HEK293T (cell line): ENCODE data around the gene RFX4.

ENCODE experiments used
- CTCF ChIA-PET: fragments of 350-600 bp; formaldehyde crosslinking; extraction: SDS; loops from one replicate; lab custom pipeline; 2021; ENCODE audit warnings: antibody characterized with exemption, inconsistent platforms; lab: Yijun Ruan, JAX
- POLR2A ChIA-PET: fragments of 350-600 bp; formaldehyde crosslinking; extraction: SDS; loops from one replicate; lab custom pipeline; 2020; ENCODE audit warnings: antibody characterized with exemption, inconsistent platforms; lab: Yijun Ruan, JAX
- DNase-seq: peaks from one replicate; pipeline ENCODE4 v3.0.0; 2012; ENCODE audit warnings: mixed read lengths; ENCODE audit errors: extremely low spot score
- ARNT ChIP-seq: fragments of 450-650 bp; IDR thresholded peaks from 2 replicates; pipeline ENCODE4 v1.6.1; 2017; ENCODE audit warnings: mild to moderate bottlenecking
- BHLHE40 ChIP-seq: fragments of 450-650 bp; IDR thresholded peaks from 2 replicates; pipeline ENCODE4 v1.6.1; 2016; ENCODE audit warnings: mild to moderate bottlenecking, moderate library complexity, borderline replicate concordance
- CTBP1 ChIP-seq: fragments of 450-650 bp; IDR thresholded peaks from 2 replicates; pipeline ENCODE4 v1.6.1; 2016; ENCODE audit warnings: borderline replicate concordance
- ELF4 ChIP-seq: fragments of 450-650 bp; IDR thresholded peaks from 2 replicates; pipeline ENCODE4 v1.6.1; 2017; ENCODE audit warnings: antibody characterized with exemption
- FOXA1 ChIP-seq: fragments of 450-650 bp; IDR thresholded peaks from 2 replicates; pipeline ENCODE4 v1.6.1; 2016; ENCODE audit warnings: mild to moderate bottlenecking
- FOXK2 ChIP-seq: fragments of 450-650 bp; IDR thresholded peaks from 2 replicates; pipeline ENCODE4 v1.6.1; 2016; ENCODE audit warnings: mild to moderate bottlenecking
- FOXM1 ChIP-seq: fragments of 450-650 bp; IDR thresholded peaks from 2 replicates; pipeline ENCODE4 v1.6.1; 2017; ENCODE audit warnings: mild to moderate bottlenecking, borderline replicate concordance
- HDGF ChIP-seq: fragments of 450-650 bp; IDR thresholded peaks from 2 replicates; pipeline ENCODE4 v1.6.1; 2017; ENCODE audit warnings: antibody characterized with exemption, borderline replicate concordance
- L3MBTL2 ChIP-seq: fragments of 450-650 bp; conservative IDR thresholded peaks from 2 replicates; pipeline ENCODE4 v1.6.1; 2016; ENCODE audit warnings: mild to moderate bottlenecking
- LEF1 ChIP-seq: fragments of 450-650 bp; IDR thresholded peaks from 2 replicates; pipeline ENCODE4 v1.6.1; 2017; ENCODE audit warnings: mild to moderate bottlenecking, borderline replicate concordance
- NFRKB ChIP-seq: fragments of 450-650 bp; IDR thresholded peaks from 2 replicates; pipeline ENCODE4 v1.6.1; 2016; ENCODE audit warnings: mild to moderate bottlenecking, moderate library complexity
- SP1 ChIP-seq: fragments of 450-650 bp; IDR thresholded peaks from 2 replicates; pipeline ENCODE4 v1.6.1; 2017
- SUZ12 ChIP-seq: fragments of 450-650 bp; IDR thresholded peaks from 2 replicates; pipeline ENCODE4 v1.6.1; 2016; ENCODE audit warnings: mild to moderate bottlenecking
- TARDBP ChIP-seq: fragments of 450-650 bp; IDR thresholded peaks from 2 replicates; pipeline ENCODE4 v1.6.1; 2016
- ZNF384 ChIP-seq: fragments of 450-650 bp; IDR thresholded peaks from 2 replicates; pipeline ENCODE4 v1.6.1; 2016
- TF ChIP-seq, protein P1 (sequence below): fragments of 450-650 bp; IDR thresholded peaks from 2 replicates; pipeline ENCODE4 v1.6.1; 2016

The RFX4 gene

GRCh38 chr12:106625976-106626375 is 43.2 kb downstream of the RFX4 start:
- no peak for TF ChIP-seq ZNF384
- no peak for TF ChIP-seq LEF1
- no peak for TF ChIP-seq SP1
- no peak for TF ChIP-seq FOXK2
- no peak for TF ChIP-seq NFRKB
- TF ChIP-seq ELF4: no peak
- TF ChIP-seq, protein P1, sequence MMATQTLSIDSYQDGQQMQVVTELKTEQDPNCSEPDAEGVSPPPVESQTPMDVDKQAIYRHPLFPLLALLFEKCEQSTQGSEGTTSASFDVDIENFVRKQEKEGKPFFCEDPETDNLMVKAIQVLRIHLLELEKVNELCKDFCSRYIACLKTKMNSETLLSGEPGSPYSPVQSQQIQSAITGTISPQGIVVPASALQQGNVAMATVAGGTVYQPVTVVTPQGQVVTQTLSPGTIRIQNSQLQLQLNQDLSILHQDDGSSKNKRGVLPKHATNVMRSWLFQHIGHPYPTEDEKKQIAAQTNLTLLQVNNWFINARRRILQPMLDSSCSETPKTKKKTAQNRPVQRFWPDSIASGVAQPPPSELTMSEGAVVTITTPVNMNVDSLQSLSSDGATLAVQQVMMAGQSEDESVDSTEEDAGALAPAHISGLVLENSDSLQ: no peak
- TF ChIP-seq SUZ12: no peak
- TF ChIP-seq FOXA1: no peak
- no peak for TF ChIP-seq CTBP1
- TF ChIP-seq FOXM1: no peak
- TF ChIP-seq L3MBTL2: no peak
- no peak for TF ChIP-seq BHLHE40
- no peak for TF ChIP-seq HDGF
- no peak for TF ChIP-seq ARNT
- TF ChIP-seq TARDBP: no peak
- CTCF ChIA-PET: no interaction called here
- POLR2A ChIA-PET: no interaction called here
- no peak for DNase-seq

DNA sequence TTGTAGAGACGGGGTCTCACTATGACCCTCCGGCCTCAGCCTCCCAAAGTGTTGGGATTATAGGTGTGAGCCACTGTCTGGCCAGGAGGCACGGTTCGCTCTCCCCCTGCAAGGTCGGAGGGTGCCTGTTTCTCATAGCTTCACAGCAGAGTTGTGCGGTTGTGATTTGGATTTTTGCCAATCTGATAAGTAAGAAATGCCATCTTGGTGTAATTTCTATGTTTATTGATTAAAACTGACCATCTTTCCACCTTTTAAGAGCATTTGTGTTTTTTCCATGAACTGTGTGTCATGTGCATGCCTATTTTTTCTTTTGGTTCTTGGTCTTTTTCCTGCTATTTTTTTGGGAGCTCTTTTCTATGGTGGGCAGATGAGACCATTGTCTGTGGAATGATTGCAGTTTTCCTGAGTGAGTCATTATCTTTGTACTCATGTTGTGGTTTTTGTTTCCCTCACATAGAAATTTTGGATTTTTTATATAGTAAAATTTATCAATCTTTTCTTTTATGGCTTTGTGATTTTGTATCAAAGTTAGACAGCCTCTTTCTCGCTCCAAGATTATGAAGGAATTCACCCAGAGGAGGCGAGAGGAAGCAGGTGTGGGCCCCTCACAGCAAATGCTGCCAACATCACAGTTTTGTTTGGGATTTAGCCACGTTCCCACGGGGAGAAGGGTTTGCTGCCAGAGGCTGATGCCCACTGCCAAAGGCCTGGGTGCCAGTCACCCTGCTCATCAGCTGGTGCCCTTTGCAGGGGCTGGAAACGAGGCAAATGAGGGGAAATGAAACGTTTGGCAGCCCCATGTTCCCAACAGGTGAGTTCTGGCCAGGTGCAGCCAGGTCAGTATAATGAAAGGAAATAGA is 47.2 kb downstream of the RFX4 start:
- TF ChIP-seq ELF4: no peak
- no peak for TF ChIP-seq TARDBP
- TF ChIP-seq L3MBTL2: no peak
- no peak for TF ChIP-seq SUZ12
- TF ChIP-seq LEF1: no peak
- no peak for TF ChIP-seq SP1
- TF ChIP-seq NFRKB: no peak
- TF ChIP-seq FOXA1: no peak
- no peak for TF ChIP-seq HDGF
- TF ChIP-seq FOXK2: no peak
- no peak for TF ChIP-seq FOXM1
- TF ChIP-seq BHLHE40: no peak
- ChIA-PET POLR2A (no interaction called here), CTCF (interaction anchor here (0.5 kb wide), 1 partner anchor 374 kb away, joined by 3 read pairs; no protein-coding TSS in a partner anchor)
- DNase-seq: no peak

GRCh38 chr12:106631150-106631549 is 48.3 kb downstream of the RFX4 start:
- ChIA-PET CTCF (no interaction called here), POLR2A (no interaction called here)
- DNase-seq: no peak
- TF ChIP-seq L3MBTL2 (no peak), HDGF (no peak), BHLHE40 (no peak), LEF1 (no peak), ARNT (no peak), ZNF384 (no peak), FOXA1 (no peak), SUZ12 (no peak), ELF4 (no peak), FOXM1 (no peak), SP1 (no peak), TARDBP (no peak), FOXK2 (no peak)
- TF ChIP-seq, protein P1: no peak

DNA sequence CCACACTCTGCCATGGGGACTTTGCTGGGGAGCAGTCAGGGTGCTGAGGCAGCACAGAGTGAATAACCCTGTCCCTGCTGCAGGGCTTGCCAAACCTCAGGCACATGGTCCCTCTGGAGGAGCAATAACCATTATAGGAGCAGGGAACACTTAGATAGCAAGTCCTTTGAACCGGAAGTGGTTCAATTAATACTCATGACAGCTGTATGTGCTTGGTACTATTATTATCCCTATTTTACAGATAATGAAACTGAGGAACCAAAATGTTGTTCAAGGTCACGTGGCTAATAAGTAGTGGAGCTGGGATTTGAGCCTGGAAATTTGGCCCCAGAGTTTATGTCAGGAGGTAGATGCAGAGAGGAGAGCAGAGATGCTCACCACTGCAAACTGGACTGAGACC is 49.0 kb downstream of the RFX4 start:
- POLR2A ChIA-PET: no interaction called here
- TF ChIP-seq, protein P1: no peak
- TF ChIP-seq TARDBP (no peak), ELF4 (no peak), CTBP1 (no peak), SUZ12 (no peak), BHLHE40 (no peak), ZNF384 (no peak), FOXA1 (no peak), L3MBTL2 (no peak)
- CTCF ChIA-PET: interaction anchor here (0.6 kb wide), 1 partner anchor 11 kb away, joined by 3 read pairs; no protein-coding TSS in a partner anchor
- DNase-seq: no peak

DNA sequence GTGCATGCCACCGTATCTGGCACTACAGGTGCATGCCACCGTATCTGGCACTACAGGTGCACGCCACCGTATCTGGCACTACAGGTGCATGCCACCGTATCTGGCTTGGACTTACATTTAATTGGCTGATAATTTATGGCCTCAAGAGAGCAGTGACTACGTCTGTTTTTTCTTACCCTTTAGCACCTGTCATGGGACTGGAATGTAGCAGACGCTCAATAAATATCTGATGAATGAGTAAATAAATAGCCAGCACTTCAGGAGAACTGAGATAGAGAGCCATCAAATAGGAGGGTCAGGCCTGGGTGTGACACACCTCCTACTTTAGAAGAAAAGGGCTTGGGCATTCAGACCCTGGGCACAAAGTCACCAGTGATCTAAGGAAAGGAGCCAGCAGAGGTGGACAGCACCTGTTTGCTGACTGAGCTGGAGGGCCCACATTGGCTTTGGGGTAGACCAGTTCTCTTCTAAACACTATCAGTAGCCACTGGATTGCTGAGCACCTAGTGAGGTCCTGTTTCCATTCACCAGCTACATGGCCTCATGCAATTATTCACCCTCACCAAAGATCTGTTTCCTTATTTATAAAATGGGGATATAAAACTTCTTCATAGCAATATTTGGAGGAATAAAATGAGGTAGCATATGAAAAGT is 50.1 kb downstream of the RFX4 start:
- CTCF ChIA-PET: interaction anchor here (0.7 kb wide), 1 partner anchor 677 kb away, joined by 3 read pairs; no protein-coding TSS in a partner anchor
- POLR2A ChIA-PET: no interaction called here
- TF ChIP-seq SP1: no peak
- TF ChIP-seq CTBP1: no peak
- TF ChIP-seq, protein P1: peak; percentile 12; the same call in 1 of the 2 replicates
- no peak for DNase-seq
